ENCODE measurements around the gene BTBD2. TPM values are rescaled to one million over a fixed set of nuclear protein-coding genes. Genes with fewer than 3 reads are reported as not detected.

Gene BTBD2
- polyA plus RNA-seq, 3 donors = 2.8 to 36.0 (median 3.3) TPM

- Mint-ChIP-seq H3K4me1 (no peaks in the 10 kb centered on the region), H3K27me3 (ENCODE audit: low read depth in 3 of 3) (no peaks in the 10 kb centered on the region), H3K36me3 (peaks cover 39 to 75% of the 10 kb centered on the region in 2 donors), H3K9me3 (no peaks in the 10 kb centered on the region), H3K4me3 (no peak overlapping the region), H3K27ac (no peak overlapping the region)
- Histone ChIP-seq H3K4me2 (replicated peaks; ENCODE audit: extremely low read depth, low read length, poor library complexity, severe bottlenecking) (no peak overlapping the region), H2AFZ (ENCODE audit: insufficient read depth, low read depth, low read length, poor library complexity, severe bottlenecking) (no peak overlapping the region), H3K9me3 (replicated peaks in 1 of 2; ENCODE audit: control insufficient read depth in 1 of 2, insufficient read depth in 1 of 2, low read length in 2 of 2) (no peaks in the 10 kb centered on the region), H3K36me3 (replicated peaks in 1 of 2; ENCODE audit: control insufficient read depth in 1 of 2, insufficient read depth in 2 of 2, low read length in 2 of 2) (peaks cover 56 to 89% of the 10 kb centered on the region in 2 donors), H3K79me2 (ENCODE audit: insufficient read depth, low read length) (peaks cover 35% of the 10 kb centered on the region), H3K27ac (ENCODE audit: low read depth in 1 of 2, low read length in 2 of 2) (no peak overlapping the region), H4K20me1 (ENCODE audit: insufficient read depth, low read length) (peaks cover 81% of the 10 kb centered on the region), H3K27me3 (ENCODE audit: control insufficient read depth in 2 of 2, insufficient read depth in 2 of 2, low read length in 2 of 2) (no peaks in the 10 kb centered on the region), H3K9ac (ENCODE audit: insufficient read depth, low read length, poor library complexity, severe bottlenecking) (no peak overlapping the region), H3K4me1 (ENCODE audit: control insufficient read depth in 1 of 2, insufficient read depth in 2 of 2, low read length in 2 of 2) (no peaks in the 10 kb centered on the region), H3K4me3 (replicated peaks in 1 of 3; ENCODE audit: low read depth in 2 of 3, low read length in 3 of 3) (no peak overlapping the region)
- TF ChIP-seq CTCF (IDR thresholded peaks at IDR 0.05) = no peak
- no peak for DNase-seq
- 97% methylated on average over 34 of the region's 43 CpGs for WGBS (ENCODE audit: insufficient coverage)
- intact Hi-C loops (cut with micrococcal nuclease) = no loop called here
Observed at GRCh38 chr19:1979017-1979416, 36.5 kb downstream of the BTBD2 start.

- Histone ChIP-seq H3K79me2 (ENCODE audit: insufficient read depth, low read length) (peaks cover 40% of the 10 kb centered on the region), H4K20me1 (ENCODE audit: insufficient read depth, low read length) (peaks cover 86% of the 10 kb centered on the region), H3K4me1 (ENCODE audit: control insufficient read depth in 1 of 2, insufficient read depth in 2 of 2, low read length in 2 of 2) (no peaks in the 10 kb centered on the region), H3K36me3 (replicated peaks in 1 of 2; ENCODE audit: control insufficient read depth in 1 of 2, insufficient read depth in 2 of 2, low read length in 2 of 2) (peaks cover 54 to 87% of the 10 kb centered on the region in 2 donors), H3K9me3 (replicated peaks in 1 of 2; ENCODE audit: control insufficient read depth in 1 of 2, insufficient read depth in 1 of 2, low read length in 2 of 2) (no peaks in the 10 kb centered on the region), H3K27ac (ENCODE audit: low read depth in 1 of 2, low read length in 2 of 2) (no peak overlapping the region), H3K4me3 (replicated peaks in 1 of 3; ENCODE audit: low read depth in 2 of 3, low read length in 3 of 3) (no peak overlapping the region), H3K4me2 (replicated peaks; ENCODE audit: extremely low read depth, low read length, poor library complexity, severe bottlenecking) (no peak overlapping the region), H2AFZ (ENCODE audit: insufficient read depth, low read depth, low read length, poor library complexity, severe bottlenecking) (no peak overlapping the region), H3K9ac (ENCODE audit: insufficient read depth, low read length, poor library complexity, severe bottlenecking) (no peak overlapping the region), H3K27me3 (ENCODE audit: control insufficient read depth in 2 of 2, insufficient read depth in 2 of 2, low read length in 2 of 2) (no peaks in the 10 kb centered on the region)
- Mint-ChIP-seq H3K36me3 (peaks cover 40 to 70% of the 10 kb centered on the region in 2 donors), H3K9me3 (no peaks in the 10 kb centered on the region), H3K4me3 (no peak overlapping the region), H3K27me3 (ENCODE audit: low read depth in 3 of 3) (no peaks in the 10 kb centered on the region), H3K4me1 (no peaks in the 10 kb centered on the region), H3K27ac (peak overlapping the region in 1 of 7 donors; percentile 36)
- no peak for TF ChIP-seq CTCF (IDR thresholded peaks at IDR 0.05)
- DNase-seq = no peak
- intact Hi-C loops (cut with micrococcal nuclease) = no loop called here
- WGBS (ENCODE audit: insufficient coverage) = 97% methylated on average over 41 of the region's 51 CpGs
Observed at GRCh38 chr19:1978346-1978894, 37.1 kb downstream of the BTBD2 start.
